Endothelial cell (in vitro differentiated cells): Measurements from ENCODE around the gene MCM8. TPM values are rescaled to one million over a fixed set of nuclear protein-coding genes. Genes with fewer than 3 reads are reported as not detected.

Experiments used
- DNase-seq: peaks from one replicate; pipeline ENCODE4 v3.0.0; 2021; ENCODE audit warnings: low spot score
- H3K27ac Mint-ChIP-seq: one replicate; pipeline ENCODE4 v1.8.0; 2021; ENCODE audit warnings: mixed read lengths, inconsistent platforms; ENCODE audit not compliant: unreplicated experiment
- H3K27me3 Mint-ChIP-seq: one replicate; pipeline ENCODE4 v1.8.0; 2021; ENCODE audit warnings: mild to moderate bottlenecking, moderate library complexity, mixed read lengths, inconsistent platforms; ENCODE audit not compliant: unreplicated experiment
- H3K36me3 Mint-ChIP-seq: one replicate; pipeline ENCODE4 v1.8.0; 2021; ENCODE audit warnings: mild to moderate bottlenecking, low read depth, mixed read lengths, inconsistent platforms; ENCODE audit not compliant: unreplicated experiment
- H3K4me1 Mint-ChIP-seq: one replicate; pipeline ENCODE4 v1.8.0; 2021; ENCODE audit warnings: mild to moderate bottlenecking, mixed read lengths, inconsistent platforms; ENCODE audit not compliant: unreplicated experiment
- H3K4me3 Mint-ChIP-seq: one replicate; pipeline ENCODE4 v1.8.0; 2021; ENCODE audit warnings: mild to moderate bottlenecking, mixed read lengths, inconsistent platforms; ENCODE audit not compliant: unreplicated experiment
- H3K9me3 Mint-ChIP-seq: one replicate; pipeline ENCODE4 v1.8.0; 2021; ENCODE audit warnings: mixed read lengths, inconsistent platforms; ENCODE audit not compliant: unreplicated experiment
- CTCF ChIP-seq: fragments of 200-600 bp; sonication (generic); IDR thresholded peaks from one replicate; pipeline ENCODE4 v1.5.0; 2021; ENCODE audit warnings: antibody characterized with exemption; ENCODE audit not compliant: unreplicated experiment
- total RNA-seq: library from RNA; stranded (reverse); fragmentation: NEBNext Ultra II Directional; extraction: Animal tissue kit (Norgen Biotek cat#: 25700); gene quantifications from one replicate; pipeline ENCODE4 v1.2.1, GENCODE V29; 2021; ENCODE audit not compliant: unreplicated experiment

MCM8 gene
- total RNA-seq, 1 donor from 2014 or later: 8.2 TPM

GRCh38 chr20:5945963-5946362 lies 4.5 kb upstream of the MCM8 start:
- H3K4me3 Mint-ChIP-seq: no peak overlapping the region
- H3K27me3 Mint-ChIP-seq: peaks cover under 1% of the 10 kb centered on the region
- DNase-seq: no peak
- TF ChIP-seq CTCF: no peak
- H3K27ac Mint-ChIP-seq: no peak overlapping the region
- H3K4me1 Mint-ChIP-seq: peaks cover 14% of the 10 kb centered on the region
- peaks cover 15% of the 10 kb centered on the region for H3K36me3 Mint-ChIP-seq
- no peaks in the 10 kb centered on the region for H3K9me3 Mint-ChIP-seq

- no peak for DNase-seq
- H3K9me3 Mint-ChIP-seq: no peaks in the 10 kb centered on the region
- H3K27me3 Mint-ChIP-seq: peaks cover 3% of the 10 kb centered on the region
- peaks cover 17% of the 10 kb centered on the region for H3K4me1 Mint-ChIP-seq
- no peak overlapping the region for H3K27ac Mint-ChIP-seq
- H3K36me3 Mint-ChIP-seq: peaks cover 7% of the 10 kb centered on the region
- H3K4me3 Mint-ChIP-seq: no peak overlapping the region
- TF ChIP-seq CTCF: no peak
Measured at GRCh38 chr20:5947276-5947675, 3.2 kb upstream of the MCM8 start.

DNA sequence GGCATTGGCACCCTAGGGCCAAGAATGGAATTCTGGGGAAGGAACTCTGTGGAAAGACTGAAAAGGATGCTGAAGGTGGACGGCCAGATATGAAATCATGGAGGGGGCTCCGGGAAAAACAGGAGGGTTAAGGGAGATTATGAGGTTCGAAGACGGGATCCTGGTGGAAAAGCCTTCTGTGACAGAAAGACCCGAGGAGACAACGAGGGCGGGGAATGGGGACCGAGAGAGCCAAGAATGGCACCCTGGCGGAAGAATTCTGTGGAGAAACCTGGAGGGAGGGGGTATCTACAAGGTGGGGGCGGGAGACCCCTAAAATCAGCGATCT lies 545 bp upstream of the MCM8 start:
- Mint-ChIP-seq H3K36me3 (peaks cover 8% of the 10 kb centered on the region), H3K4me1 (peaks cover 17% of the 10 kb centered on the region), H3K9me3 (no peaks in the 10 kb centered on the region), H3K27ac (peak overlapping the region; percentile 98), H3K4me3 (peak overlapping the region; percentile 96), H3K27me3 (peaks cover 3% of the 10 kb centered on the region)
- no peak for TF ChIP-seq CTCF
- DNase-seq: no peak

GRCh38 chr20:5967469-5967868 lies 17.0 kb downstream of the MCM8 start:
- TF ChIP-seq CTCF: no peak
- H3K27ac Mint-ChIP-seq: no peak overlapping the region
- H3K36me3 Mint-ChIP-seq: peaks cover 3% of the 10 kb centered on the region
- DNase-seq: no peak
- H3K9me3 Mint-ChIP-seq: no peaks in the 10 kb centered on the region
- H3K4me1 Mint-ChIP-seq: no peaks in the 10 kb centered on the region
- H3K4me3 Mint-ChIP-seq: no peak overlapping the region
- H3K27me3 Mint-ChIP-seq: peaks cover 4% of the 10 kb centered on the region

- no peak for DNase-seq
- no peaks in the 10 kb centered on the region for H3K4me1 Mint-ChIP-seq
- H3K9me3 Mint-ChIP-seq: no peaks in the 10 kb centered on the region
- H3K27ac Mint-ChIP-seq: no peak overlapping the region
- peaks cover 3% of the 10 kb centered on the region for H3K36me3 Mint-ChIP-seq
- peaks cover 4% of the 10 kb centered on the region for H3K27me3 Mint-ChIP-seq
- no peak for TF ChIP-seq CTCF
- H3K4me3 Mint-ChIP-seq: no peak overlapping the region
Measured at GRCh38 chr20:5968462-5968861, 18.0 kb downstream of the MCM8 start.
